ENCODE data around the gene PMPCA. TPM values are rescaled to one million over a fixed set of nuclear protein-coding genes. Genes with fewer than 3 reads are reported as not detected.
A peak's percentile ranks its signal among the peaks of the same experiment; 100 is the strongest.

Gene PMPCA
- total RNA-seq, 1 donor from 2014 or later: 94.4 TPM

- Histone ChIP-seq H3K27ac (ENCODE audit: low read depth, low read length) (peak within 1 kb of the TSS; percentile 65), H3K4me2 (ENCODE audit: low read length) (peak within 1 kb of the TSS; percentile 85), H3K27me3 (ENCODE audit: insufficient read depth, low read length) (no peaks in the 10 kb centered on the region), H3K9me3 (ENCODE audit: insufficient read depth, low read depth, low read length) (no peaks in the 10 kb centered on the region), H3K36me3 (ENCODE audit: insufficient read depth, low read length) (no peaks in the 10 kb centered on the region), H2AFZ (ENCODE audit: low read depth, low read length) (peak within 1 kb of the TSS; percentile 78), H3K4me3 (ENCODE audit: insufficient read depth, low read depth, low read length) (peak within 1 kb of the TSS; percentile 71), H3K79me2 (ENCODE audit: insufficient read depth, low read length) (peaks cover 10% of the 10 kb centered on the region), H3K9ac (ENCODE audit: low read length) (peak within 1 kb of the TSS; percentile 88), H3K4me1 (ENCODE audit: insufficient read depth, low read length) (peaks cover 22% of the 10 kb centered on the region), H4K20me1 (ENCODE audit: insufficient read depth, low read length) (peaks cover 21% of the 10 kb centered on the region)
- no peaks in the 10 kb centered on the region for H3K36me3 Mint-ChIP-seq (ENCODE audit: low read depth, unreplicated experiment)
- peaks cover 2% of the 10 kb centered on the region for H3K4me1 Mint-ChIP-seq (ENCODE audit: low read depth, unreplicated experiment)
- peak within 1 kb of the TSS; percentile 83 for H3K4me3 Mint-ChIP-seq (ENCODE audit: unreplicated experiment)
- TF ChIP-seq CTCF (IDR thresholded peaks at IDR 0.05; ENCODE audit: insufficient read depth, low read depth, low read length) (peak; percentile 54), EZH2 (IDR thresholded peaks at IDR 0.05; ENCODE audit: insufficient read depth, low read length) (no peak)
- DNase-seq (ENCODE audit: low read depth): peak; percentile 79
- H3K9me3 Mint-ChIP-seq (ENCODE audit: unreplicated experiment): no peaks in the 10 kb centered on the region
- peak within 1 kb of the TSS; percentile 83 for H3K27ac Mint-ChIP-seq (ENCODE audit: unreplicated experiment)
- FAIRE-seq: no peak
- no peaks in the 10 kb centered on the region for H3K27me3 Mint-ChIP-seq (ENCODE audit: low read depth, unreplicated experiment)
These were observed 47.1 kb upstream of the PMPCA start, which contains the start of gene DNLZ for GRCh38 chr9:136363106-136363948. Gene DNLZ, minus strand, starts transcription at chr9:136363744. Its CDS starts 30 bp downstream, at chr9:136363714.

- H3K9me3 ChIP-seq (ENCODE audit: insufficient read depth, low read depth, low read length): no peaks in the 10 kb centered on the region
- H3K79me2 ChIP-seq (ENCODE audit: insufficient read depth, low read length): peaks cover 10% of the 10 kb centered on the region
- Mint-ChIP-seq H3K4me3 (ENCODE audit: unreplicated experiment) (peak overlapping the region; percentile 74), H3K27ac (ENCODE audit: unreplicated experiment) (peak overlapping the region; percentile 26), H3K4me1 (ENCODE audit: low read depth, unreplicated experiment) (peaks cover 2% of the 10 kb centered on the region), H3K27me3 (ENCODE audit: low read depth, unreplicated experiment) (no peaks in the 10 kb centered on the region), H3K36me3 (ENCODE audit: low read depth, unreplicated experiment) (no peaks in the 10 kb centered on the region), H3K9me3 (ENCODE audit: unreplicated experiment) (no peaks in the 10 kb centered on the region)
- H3K36me3 ChIP-seq (ENCODE audit: insufficient read depth, low read length): no peaks in the 10 kb centered on the region
- H3K4me2 ChIP-seq (ENCODE audit: low read length): peak overlapping the region; percentile 85
- peaks cover 21% of the 10 kb centered on the region for H4K20me1 ChIP-seq (ENCODE audit: insufficient read depth, low read length)
- FAIRE-seq (no peak), DNase-seq (ENCODE audit: low read depth) (no peak)
- no peak overlapping the region for H3K9ac ChIP-seq (ENCODE audit: low read length)
- no peak overlapping the region for H2AFZ ChIP-seq (ENCODE audit: low read depth, low read length)
- TF ChIP-seq CTCF (IDR thresholded peaks at IDR 0.05; ENCODE audit: insufficient read depth, low read depth, low read length): no peak
- no peak for TF ChIP-seq EZH2 (IDR thresholded peaks at IDR 0.05; ENCODE audit: insufficient read depth, low read length)
- no peak overlapping the region for H3K27ac ChIP-seq (ENCODE audit: low read depth, low read length)
- H3K27me3 ChIP-seq (ENCODE audit: insufficient read depth, low read length): no peaks in the 10 kb centered on the region
- no peak overlapping the region for H3K4me3 ChIP-seq (ENCODE audit: insufficient read depth, low read depth, low read length)
- H3K4me1 ChIP-seq (ENCODE audit: insufficient read depth, low read length): peaks cover 22% of the 10 kb centered on the region
These were observed 46.3 kb upstream of the PMPCA start for GRCh38 chr9:136363949-136364748.

All from astrocyte (in vitro differentiated cells and primary cell).